GM13976 (cell line): ENCODE data around the gene TAF1B.

ENCODE experiments used
- DNase-seq: peaks from one replicate; pipeline ENCODE4 v3.0.0; 2012; ENCODE audit warnings: low spot score
- CTCF ChIP-seq: IDR thresholded peaks from 2 replicates; pipeline ENCODE4 v1.5.1; 2012; ENCODE audit warnings: borderline replicate concordance, mild to moderate bottlenecking; ENCODE audit not compliant: insufficient read depth; ENCODE audit errors: extremely low read depth, missing control alignments, control extremely low read depth
- in situ Hi-C: fragments of 300-500 bp; cut with MboI; formaldehyde crosslinking; loops from one replicate; pipeline ENCODE4 v1.12.0; 2022; ENCODE audit warnings: low sequenced_read_pairs, mixed read lengths, inconsistent platforms; ENCODE audit not compliant: unreplicated experiment

Gene TAF1B

GRCh38 chr2:9892236-9892635 lies 49.0 kb downstream of the TAF1B start:
- DNase-seq, result no peak
- in situ Hi-C loops, result no loop called here
- TF ChIP-seq CTCF, result no peak

GRCh38 chr2:9895669-9896590 lies 52.7 kb downstream of the TAF1B start:
- no peak for DNase-seq
- in situ Hi-C loops, result no loop called here
- TF ChIP-seq CTCF, result no peak

- in situ Hi-C loops, result no loop called here
- no peak for DNase-seq
- TF ChIP-seq CTCF, result no peak
Observed at GRCh38 chr2:9897331-9897737, 54.1 kb downstream of the TAF1B start.

GRCh38 chr2:9897846-9898245 lies 54.6 kb downstream of the TAF1B start:
- in situ Hi-C loops, result no loop called here
- no peak for TF ChIP-seq CTCF
- DNase-seq, result no peak

GRCh38 chr2:9905413-9905812 lies 62.1 kb downstream of the TAF1B start:
- no peak for DNase-seq
- TF ChIP-seq CTCF, result no peak
- in situ Hi-C loops, result no loop called here

GRCh38 chr2:9907402-9907801 lies 64.1 kb downstream of the TAF1B start:
- no peak for TF ChIP-seq CTCF
- in situ Hi-C loops, result no loop called here
- DNase-seq, result no peak
